Activated CD4-positive, alpha-beta T cell treated with anti-CD3 and anti-CD28 coated beads for 36 hours (primary cell): ENCODE data around the gene GAB2. TPM values are rescaled to one million over a fixed set of nuclear protein-coding genes. Genes with fewer than 3 reads are reported as not detected.

ENCODE experiments used
- ATAC-seq: fragments of 200-7000 bp; cut with Tn5 transposase; one replicate; pipeline ENCODE4 v1.10.0; 2021; ENCODE audit warnings: mild to moderate bottlenecking, moderate library complexity
- CTCF ChIA-PET: fragments of 350-600 bp; sonication (Branson Sonifier 250); formaldehyde crosslinking; loops from one replicate; lab custom pipeline; 2021; ENCODE audit warnings: antibody characterized with exemption; lab: Charles Lee
- POLR2A ChIA-PET: fragments of 350-600 bp; sonication (Branson Sonifier 250); formaldehyde crosslinking; loops from one replicate; lab custom pipeline; 2021; ENCODE audit warnings: antibody characterized with exemption, inconsistent platforms; lab: Charles Lee
- DNase-seq: peaks from one replicate; pipeline ENCODE4 v3.0.0-alpha.2; 2020
- H3K27ac Mint-ChIP-seq: one replicate; pipeline ENCODE4 v1.8.0; 2021; ENCODE audit warnings: mixed read lengths
- H3K27me3 Mint-ChIP-seq: one replicate; pipeline ENCODE4 v1.8.0; 2021; ENCODE audit warnings: mixed read lengths
- H3K36me3 Mint-ChIP-seq: one replicate; pipeline ENCODE4 v1.8.0; 2021; ENCODE audit warnings: low read depth, mixed read lengths
- H3K4me1 Mint-ChIP-seq: one replicate; pipeline ENCODE4 v1.8.0; 2021; ENCODE audit warnings: mixed read lengths
- H3K4me3 Mint-ChIP-seq: one replicate; pipeline ENCODE4 v1.8.0; 2021; ENCODE audit warnings: mild to moderate bottlenecking, moderate library complexity, mixed read lengths
- H3K9me3 Mint-ChIP-seq: one replicate; pipeline ENCODE4 v1.8.0; 2021; ENCODE audit warnings: low read depth, mixed read lengths
- intact Hi-C, 2 experiments: fragments of 100-400 bp; cut with DNase I in 1 of 2; cut with micrococcal nuclease in 1 of 2; formaldehyde crosslinking; loops; one replicate each; pipeline versions ENCODE4 v1.14.2 to v1.15.1; 2022 to 2024; cut with DNase I, micrococcal nuclease
- total RNA-seq, 2 experiments: library from RNA; stranded (reverse); gene quantifications; one replicate each; pipeline ENCODE4 v1.2.3, GENCODE V29; 2021

GAB2 gene
- total RNA-seq, 2 experiments from 2014 or later, result 4.3 to 4.8 TPM

DNA sequence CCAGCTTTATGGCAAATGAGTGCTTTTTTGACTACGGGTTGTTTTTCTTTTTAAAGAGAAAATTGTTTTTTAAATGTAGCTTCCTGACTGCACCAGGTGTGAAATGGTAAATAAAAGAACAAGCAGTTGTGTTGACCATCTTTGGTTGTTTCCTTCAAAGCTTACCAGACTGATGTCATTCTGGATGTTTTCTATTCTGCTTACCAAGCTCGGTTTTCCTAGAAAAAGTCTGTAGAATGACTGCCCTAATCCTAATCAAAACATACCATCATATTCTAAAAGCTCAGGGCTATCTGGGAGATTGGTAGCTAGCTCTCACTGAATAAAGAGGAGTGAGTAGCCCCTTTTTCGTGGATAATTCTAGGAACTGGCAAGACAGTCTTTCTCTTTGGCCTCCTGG is 77.7 kb downstream of the GAB2 start:
- Mint-ChIP-seq H3K27me3 (no peaks in the 10 kb centered on the region), H3K9me3 (no peaks in the 10 kb centered on the region), H3K27ac (no peak overlapping the region), H3K36me3 (no peaks in the 10 kb centered on the region), H3K4me3 (no peak overlapping the region), H3K4me1 (peaks cover 21% of the 10 kb centered on the region)
- POLR2A ChIA-PET, result no interaction called here
- intact Hi-C loops, result no loop called here
- peak; percentile 21 for ATAC-seq
- CTCF ChIA-PET, result interaction anchor here (0.7 to 1.8 kb wide), 4 partner anchors 9 to 193 kb away, joined by 3 to 7 read pairs (median 3); no protein-coding TSS in a partner anchor
- DNase-seq, result no peak

DNA sequence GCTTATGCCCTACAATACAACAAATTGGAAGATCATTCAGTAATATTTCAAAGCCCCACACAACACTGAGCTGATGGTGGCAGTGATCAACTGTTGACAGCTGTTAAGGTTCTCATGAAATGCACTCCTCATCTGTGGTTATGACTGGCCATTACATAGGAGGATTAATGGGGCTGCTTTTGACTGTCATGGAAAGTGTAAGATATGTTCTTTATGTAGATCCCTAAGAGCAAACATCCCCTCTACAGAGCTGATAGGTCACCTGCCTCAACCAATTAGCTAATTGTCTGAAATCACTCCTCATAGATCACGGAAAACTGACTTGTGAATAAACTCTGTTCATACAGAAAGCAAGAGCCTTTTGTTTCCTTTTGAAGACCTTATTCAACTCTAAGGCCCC is 78.1 kb downstream of the GAB2 start:
- H3K27ac Mint-ChIP-seq, result no peak overlapping the region
- DNase-seq, result no peak
- H3K36me3 Mint-ChIP-seq, result no peaks in the 10 kb centered on the region
- H3K9me3 Mint-ChIP-seq, result no peaks in the 10 kb centered on the region
- no peak overlapping the region for H3K4me3 Mint-ChIP-seq
- ChIA-PET POLR2A (no interaction called here), CTCF (interaction anchor here (0.7 to 1.8 kb wide), 3 partner anchors 10 to 13 kb away, joined by 3 to 7 read pairs (median 3); no protein-coding TSS in a partner anchor)
- peak; percentile 72 for ATAC-seq
- H3K4me1 Mint-ChIP-seq, result peaks cover 21% of the 10 kb centered on the region
- no peaks in the 10 kb centered on the region for H3K27me3 Mint-ChIP-seq
- intact Hi-C loops, result no loop called here

DNA sequence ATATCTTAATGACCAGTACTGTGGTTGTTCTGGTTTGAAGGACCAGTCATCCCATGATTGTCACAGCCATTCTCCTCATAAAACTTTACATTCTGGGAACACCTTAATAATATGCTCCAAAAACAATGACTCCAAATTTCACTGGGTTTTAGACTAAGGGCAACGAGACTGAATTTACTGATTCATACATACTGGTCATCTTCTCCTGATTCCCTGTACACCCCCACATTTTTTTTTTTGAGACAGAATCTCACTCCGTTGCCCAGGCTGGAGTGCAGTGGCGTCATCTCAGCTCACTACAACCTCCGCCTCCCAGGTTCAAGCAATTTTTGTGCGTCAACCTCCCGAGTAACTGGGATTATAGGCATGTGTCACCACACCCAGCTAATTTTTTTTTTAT is 78.9 kb downstream of the GAB2 start:
- ChIA-PET POLR2A (no interaction called here), CTCF (no interaction called here)
- Mint-ChIP-seq H3K27ac (no peak overlapping the region), H3K4me3 (no peak overlapping the region), H3K27me3 (no peaks in the 10 kb centered on the region), H3K9me3 (no peaks in the 10 kb centered on the region), H3K4me1 (peaks cover 16% of the 10 kb centered on the region), H3K36me3 (no peaks in the 10 kb centered on the region)
- intact Hi-C loops, result no loop called here
- ATAC-seq (no peak), DNase-seq (no peak)

DNA sequence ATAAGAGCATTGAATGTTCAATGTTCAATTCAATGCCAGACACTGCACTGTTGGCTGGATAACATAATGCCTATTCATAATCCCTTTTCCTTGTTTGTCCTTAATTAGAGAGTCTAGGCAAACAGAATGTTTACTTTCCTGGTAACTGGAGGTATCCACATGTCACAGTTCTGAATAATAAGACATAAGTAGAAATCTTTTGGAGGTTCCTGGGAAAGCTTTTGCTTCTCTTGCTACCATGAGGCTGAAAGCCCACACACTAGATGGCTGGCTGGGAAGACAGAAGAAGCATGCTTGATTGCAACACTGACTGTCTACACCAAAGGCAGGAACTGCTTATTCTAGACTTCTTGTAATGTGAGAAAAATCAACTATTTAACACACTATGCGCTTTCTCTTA is 79.5 kb downstream of the GAB2 start:
- intact Hi-C loops, result no loop called here
- Mint-ChIP-seq H3K4me1 (peaks cover 16% of the 10 kb centered on the region), H3K27me3 (no peaks in the 10 kb centered on the region), H3K4me3 (no peak overlapping the region), H3K27ac (no peak overlapping the region), H3K9me3 (no peaks in the 10 kb centered on the region), H3K36me3 (no peaks in the 10 kb centered on the region)
- POLR2A ChIA-PET, result no interaction called here
- ATAC-seq (no peak), DNase-seq (no peak)
- CTCF ChIA-PET, result interaction anchor here (0.5 to 0.7 kb wide), 2 partner anchors 8 to 10 kb away, joined by 3 read pairs; no protein-coding TSS in a partner anchor

DNA sequence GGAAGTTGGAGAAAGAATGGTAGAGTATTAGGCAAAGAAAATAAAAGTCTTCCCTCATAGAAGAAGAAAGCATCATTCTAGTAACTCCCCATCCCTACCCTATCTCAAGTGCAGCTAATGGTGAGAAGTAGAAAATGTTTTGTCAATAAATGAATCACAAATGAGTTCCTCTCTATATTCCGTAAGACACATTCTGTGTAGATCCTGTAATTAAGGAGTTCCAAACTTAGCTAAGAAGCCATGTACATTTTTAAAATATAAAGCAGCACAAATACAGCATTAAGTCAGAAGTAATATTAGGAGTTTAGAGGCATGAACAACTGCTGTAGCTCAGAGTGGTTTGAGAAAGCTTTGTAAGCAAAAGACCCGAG is 80.1 kb downstream of the GAB2 start:
- H3K36me3 Mint-ChIP-seq, result no peaks in the 10 kb centered on the region
- DNase-seq (no peak), ATAC-seq (no peak)
- intact Hi-C loops, result no loop called here
- H3K27me3 Mint-ChIP-seq, result no peaks in the 10 kb centered on the region
- no peak overlapping the region for H3K4me3 Mint-ChIP-seq
- ChIA-PET CTCF (interaction anchor here (0.5 to 0.7 kb wide), 2 partner anchors 8 to 10 kb away, joined by 3 read pairs; no protein-coding TSS in a partner anchor), POLR2A (no interaction called here)
- no peak overlapping the region for H3K27ac Mint-ChIP-seq
- peaks cover 19% of the 10 kb centered on the region for H3K4me1 Mint-ChIP-seq
- no peaks in the 10 kb centered on the region for H3K9me3 Mint-ChIP-seq

DNA sequence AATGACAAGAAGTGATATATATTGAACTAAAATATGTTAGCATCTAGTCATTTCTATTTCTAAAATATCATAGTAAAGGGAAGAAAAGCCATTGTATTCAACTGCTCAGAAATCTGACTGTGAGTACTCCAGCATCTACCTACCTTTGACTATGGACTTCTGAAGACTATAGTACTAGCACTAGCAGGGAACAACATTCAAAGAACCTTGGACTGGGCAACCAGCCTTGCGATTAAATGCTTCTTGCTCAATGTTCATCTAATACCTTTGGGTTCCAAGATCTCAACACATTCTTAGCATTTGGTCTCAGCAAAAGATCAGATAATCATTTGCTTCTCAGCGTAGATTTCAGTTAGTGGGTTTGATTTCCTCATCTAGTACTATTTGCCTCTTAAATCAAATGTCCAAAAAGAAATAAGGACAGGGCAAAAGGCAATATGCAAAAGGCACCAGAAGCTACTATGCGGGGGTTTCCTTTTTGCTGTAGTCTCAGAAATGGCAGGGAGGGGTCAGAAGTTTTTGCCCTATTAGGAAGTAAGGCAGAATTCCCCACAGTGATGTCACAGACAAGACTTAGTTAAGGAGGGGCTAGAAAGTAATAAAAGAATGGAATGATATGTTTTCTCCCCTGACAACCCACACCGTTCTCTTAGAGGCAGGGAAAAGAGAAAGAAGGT is 80.6 kb downstream of the GAB2 start:
- ATAC-seq (no peak), DNase-seq (no peak)
- no peaks in the 10 kb centered on the region for H3K9me3 Mint-ChIP-seq
- ChIA-PET CTCF (no interaction called here), POLR2A (no interaction called here)
- peaks cover 24% of the 10 kb centered on the region for H3K4me1 Mint-ChIP-seq
- no peaks in the 10 kb centered on the region for H3K27me3 Mint-ChIP-seq
- no peaks in the 10 kb centered on the region for H3K36me3 Mint-ChIP-seq
- intact Hi-C loops, result no loop called here
- no peak overlapping the region for H3K4me3 Mint-ChIP-seq
- H3K27ac Mint-ChIP-seq, result no peak overlapping the region

DNA sequence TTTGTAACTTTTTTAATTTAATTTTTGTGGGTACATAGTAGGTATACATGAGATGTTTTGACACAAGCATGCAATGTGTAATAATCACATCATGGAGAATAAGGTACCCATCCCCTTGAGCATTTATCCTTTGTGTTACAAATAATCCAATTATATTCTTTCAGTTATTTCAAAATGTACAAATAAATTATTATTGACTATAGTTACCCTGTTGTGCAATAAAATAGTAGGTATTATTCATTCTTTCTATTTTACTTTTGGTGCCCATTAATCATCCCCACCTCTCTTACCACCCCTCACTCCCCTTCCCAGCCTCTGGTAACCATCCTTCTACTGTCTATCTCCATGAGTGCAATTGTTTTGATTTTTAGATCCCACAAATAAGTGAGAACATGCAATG is 83.5 kb downstream of the GAB2 start:
- Mint-ChIP-seq H3K4me1 (peaks cover 19% of the 10 kb centered on the region), H3K27me3 (no peaks in the 10 kb centered on the region), H3K27ac (no peak overlapping the region), H3K4me3 (no peak overlapping the region), H3K9me3 (no peaks in the 10 kb centered on the region), H3K36me3 (no peaks in the 10 kb centered on the region)
- intact Hi-C loops, result no loop called here
- no peak for ATAC-seq
- no peak for DNase-seq
- ChIA-PET POLR2A (no interaction called here), CTCF (no interaction called here)

DNA sequence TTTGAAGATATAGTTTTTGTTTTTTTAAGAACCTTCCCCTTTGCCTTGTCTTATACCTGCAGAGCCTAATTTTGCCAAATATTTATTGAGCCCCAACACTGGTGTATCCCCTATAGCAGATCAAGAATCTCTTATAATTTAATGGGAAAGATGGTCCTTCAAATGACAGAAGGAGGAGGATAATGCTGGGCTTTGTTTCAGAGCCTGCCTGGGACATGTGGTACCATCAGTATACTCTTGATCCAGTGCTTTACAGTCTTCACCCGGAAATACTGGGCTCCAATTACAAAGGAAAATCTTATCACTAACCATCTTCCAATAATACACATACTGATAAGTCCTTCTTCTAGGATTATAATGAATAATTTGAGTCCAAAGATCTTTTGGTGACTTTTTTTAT is 84.7 kb downstream of the GAB2 start:
- H3K36me3 Mint-ChIP-seq, result no peaks in the 10 kb centered on the region
- H3K4me1 Mint-ChIP-seq, result peaks cover 19% of the 10 kb centered on the region
- POLR2A ChIA-PET, result no interaction called here
- no peak for DNase-seq
- H3K27me3 Mint-ChIP-seq, result no peaks in the 10 kb centered on the region
- intact Hi-C loops, result no loop called here
- CTCF ChIA-PET, result no interaction called here
- H3K9me3 Mint-ChIP-seq, result no peaks in the 10 kb centered on the region
- H3K4me3 Mint-ChIP-seq, result no peak overlapping the region
- peak overlapping the region; percentile 2 for H3K27ac Mint-ChIP-seq
- no peak for ATAC-seq

DNA sequence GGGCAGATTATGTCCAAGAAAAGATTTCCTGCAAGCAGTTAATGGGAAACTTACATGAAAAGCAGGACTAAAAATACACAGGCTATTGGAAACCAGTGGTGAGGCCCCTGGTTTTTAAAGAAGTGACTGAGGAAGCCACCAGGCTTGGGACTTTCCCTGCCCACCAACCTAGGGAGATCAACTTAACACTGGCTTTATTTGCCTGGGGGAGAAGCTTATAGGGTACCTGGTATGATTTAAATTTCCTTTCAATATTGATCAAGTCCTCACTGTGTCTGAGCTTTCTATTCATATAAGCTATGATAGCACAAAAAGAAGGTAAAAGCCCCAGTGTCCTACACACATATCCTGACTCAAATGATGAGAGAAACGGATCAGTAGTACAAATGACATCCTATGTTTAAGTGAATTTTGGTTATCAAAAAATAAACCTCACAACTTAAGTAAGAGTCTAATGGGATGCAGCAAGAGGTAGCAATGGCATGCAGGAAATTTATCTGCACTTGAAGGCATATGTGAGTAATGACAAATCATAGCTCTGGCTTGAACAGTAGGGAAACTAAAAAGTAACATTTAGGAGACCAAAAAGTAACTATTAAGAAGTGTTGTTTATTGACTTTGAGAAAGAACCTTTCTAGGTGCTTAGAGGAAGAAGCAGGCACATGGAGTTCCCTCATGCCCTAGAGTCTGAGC is 85.3 kb downstream of the GAB2 start:
- ChIA-PET POLR2A (no interaction called here), CTCF (no interaction called here)
- peaks cover 19% of the 10 kb centered on the region for H3K4me1 Mint-ChIP-seq
- no peaks in the 10 kb centered on the region for H3K9me3 Mint-ChIP-seq
- intact Hi-C loops, result no loop called here
- peak overlapping the region; percentile 2 for H3K27ac Mint-ChIP-seq
- H3K36me3 Mint-ChIP-seq, result no peaks in the 10 kb centered on the region
- DNase-seq (peak; percentile 29), ATAC-seq (peak; percentile 84)
- H3K27me3 Mint-ChIP-seq, result no peaks in the 10 kb centered on the region
- no peak overlapping the region for H3K4me3 Mint-ChIP-seq

DNA sequence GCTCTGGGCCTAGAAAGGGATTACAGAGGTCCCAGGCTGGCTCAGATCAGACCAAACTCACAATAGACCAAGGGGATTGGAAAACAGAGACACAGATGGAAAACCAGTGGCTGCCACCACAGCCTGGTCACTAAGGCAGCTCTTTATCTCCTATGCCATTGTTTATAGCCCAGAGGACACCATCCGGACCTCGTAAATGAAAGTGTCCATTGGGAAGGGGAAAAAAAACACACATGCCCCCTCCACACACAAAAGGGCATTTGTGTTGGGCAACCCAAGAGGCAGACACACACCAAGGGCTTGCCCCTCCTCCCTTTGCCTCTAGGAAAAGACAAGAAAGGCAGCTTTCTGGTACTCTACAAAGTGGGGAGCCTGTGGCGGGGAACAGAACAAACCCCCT is 85.9 kb downstream of the GAB2 start:
- no peak overlapping the region for H3K4me3 Mint-ChIP-seq
- DNase-seq, result no peak
- intact Hi-C loops, result no loop called here
- H3K36me3 Mint-ChIP-seq, result no peaks in the 10 kb centered on the region
- no peaks in the 10 kb centered on the region for H3K27me3 Mint-ChIP-seq
- no peak overlapping the region for H3K27ac Mint-ChIP-seq
- no peak for ATAC-seq
- H3K4me1 Mint-ChIP-seq, result peaks cover 22% of the 10 kb centered on the region
- CTCF ChIA-PET, result interaction anchor here (0.7 kb wide), 1 partner anchor 26 kb away, joined by 3 read pairs; no protein-coding TSS in a partner anchor
- POLR2A ChIA-PET, result interaction anchor here (0.8 kb wide), 1 partner anchor 755 kb away, joined by 4 read pairs; no protein-coding TSS in a partner anchor
- no peaks in the 10 kb centered on the region for H3K9me3 Mint-ChIP-seq

DNA sequence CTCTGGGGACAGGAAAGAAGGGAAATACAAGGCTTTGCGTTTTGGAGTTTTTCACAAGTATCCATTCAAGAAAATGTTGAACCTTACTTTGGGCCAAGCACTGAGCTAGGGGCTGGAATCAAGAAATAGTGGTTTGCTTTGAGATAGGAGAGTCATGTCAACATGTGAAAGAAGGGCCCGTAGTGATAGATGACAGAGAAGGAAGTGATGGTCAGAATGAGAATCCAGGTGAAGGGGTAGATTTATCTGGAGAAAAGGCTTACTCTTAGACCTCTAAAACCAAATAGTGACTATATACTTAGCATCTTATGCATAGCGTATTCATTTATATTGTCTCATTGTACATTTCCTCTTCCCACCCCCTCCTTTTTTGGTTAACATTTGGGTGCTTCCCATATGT is 87.3 kb downstream of the GAB2 start:
- ChIA-PET POLR2A (no interaction called here), CTCF (interaction anchor here (1.2 kb wide), 1 partner anchor 21 kb away, joined by 3 read pairs; no protein-coding TSS in a partner anchor)
- no peaks in the 10 kb centered on the region for H3K9me3 Mint-ChIP-seq
- DNase-seq (no peak), ATAC-seq (no peak)
- no peaks in the 10 kb centered on the region for H3K36me3 Mint-ChIP-seq
- peaks cover 34% of the 10 kb centered on the region for H3K4me1 Mint-ChIP-seq
- intact Hi-C loops, result no loop called here
- H3K4me3 Mint-ChIP-seq, result no peak overlapping the region
- no peaks in the 10 kb centered on the region for H3K27me3 Mint-ChIP-seq
- H3K27ac Mint-ChIP-seq, result no peak overlapping the region

DNA sequence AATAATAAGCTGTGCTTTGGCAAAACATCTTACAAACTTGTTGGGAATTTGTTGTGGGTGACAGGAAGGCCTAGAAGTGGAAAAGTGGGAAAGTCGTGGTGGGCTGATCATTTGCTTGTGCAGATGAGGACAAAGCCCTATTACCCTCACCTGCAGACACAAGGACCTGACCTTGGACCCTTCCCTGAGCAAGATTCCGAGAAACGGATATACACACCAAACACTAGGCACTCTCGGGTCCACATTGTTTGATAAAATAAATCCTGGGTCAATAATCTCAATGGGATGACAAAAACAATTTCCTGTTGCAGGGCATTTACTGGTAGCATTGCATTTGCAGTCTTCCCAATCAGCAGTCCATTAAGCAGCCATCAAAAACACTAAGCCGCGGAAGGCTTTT is 89.7 kb downstream of the GAB2 start:
- POLR2A ChIA-PET, result no interaction called here
- peaks cover under 1% of the 10 kb centered on the region for H3K9me3 Mint-ChIP-seq
- H3K4me1 Mint-ChIP-seq, result peaks cover 47% of the 10 kb centered on the region
- no peak overlapping the region for H3K27ac Mint-ChIP-seq
- ATAC-seq, result no peak
- H3K27me3 Mint-ChIP-seq, result no peaks in the 10 kb centered on the region
- CTCF ChIA-PET, result interaction anchor here (0.7 kb wide), 1 partner anchor 10 kb away, joined by 3 read pairs; no protein-coding TSS in a partner anchor
- H3K4me3 Mint-ChIP-seq, result no peak overlapping the region
- no peaks in the 10 kb centered on the region for H3K36me3 Mint-ChIP-seq
- no peak for DNase-seq
- intact Hi-C loops, result no loop called here
